HUDEP-2 (cell line): Measurements from ENCODE around the gene NPFF.

ENCODE experiments used
- DNase-seq, 76 experiments: peaks; one replicate each; lab custom pipeline; 2025; ENCODE audit not compliant: unreplicated experiment in 76 of 76; lab: John Stamatoyannopoulos, UW

The NPFF gene

DNA sequence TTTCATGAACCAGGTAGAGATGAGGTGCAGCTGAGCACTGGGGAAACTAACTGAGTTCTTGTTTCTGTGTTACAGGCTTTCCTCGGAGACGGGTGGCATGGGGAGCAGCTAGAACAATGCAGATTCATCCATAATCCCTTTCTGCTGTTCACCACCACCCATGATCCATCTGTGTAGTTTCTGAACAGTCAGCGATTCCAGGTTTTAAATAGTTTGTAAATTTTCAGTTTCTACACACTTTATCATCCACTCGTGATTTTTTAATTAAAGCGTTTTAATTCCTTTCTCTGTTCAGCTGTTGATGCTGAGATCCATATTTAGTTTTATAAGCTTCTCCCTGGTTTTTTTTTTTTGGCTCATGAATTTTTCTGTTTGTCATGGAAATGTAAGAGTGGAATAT, 28.0 kb downstream of the NPFF start:
- no peak for DNase-seq

DNA sequence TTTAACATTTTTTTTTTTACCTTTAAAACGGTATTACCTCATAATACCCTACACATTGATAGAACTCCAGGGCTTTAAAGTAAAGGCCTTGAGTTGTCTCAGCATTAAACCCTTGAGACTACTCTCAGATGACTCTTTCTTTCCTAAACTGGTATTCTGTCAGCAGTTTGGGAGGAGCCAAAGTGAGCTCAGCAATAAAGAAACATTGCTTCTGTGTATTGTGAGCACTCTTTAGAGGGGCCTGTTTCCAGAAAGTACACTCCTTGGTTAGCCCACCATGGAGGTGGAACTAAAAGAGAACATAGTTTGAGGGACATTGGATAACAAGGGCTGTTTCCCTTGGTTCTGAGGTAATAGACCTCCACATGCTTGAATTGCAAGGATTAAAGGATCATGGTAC, 28.4 kb downstream of the NPFF start:
- DNase-seq, result no peak

GRCh38 chr12:53476769-53477209, 30.5 kb downstream of the NPFF start:
- peak in 4 of 76 experiments; percentile 16 to 23 (median 21) for DNase-seq

- DNase-seq, result no peak
Measured at GRCh38 chr12:53474819-53475218, 32.5 kb downstream of the NPFF start.

DNA sequence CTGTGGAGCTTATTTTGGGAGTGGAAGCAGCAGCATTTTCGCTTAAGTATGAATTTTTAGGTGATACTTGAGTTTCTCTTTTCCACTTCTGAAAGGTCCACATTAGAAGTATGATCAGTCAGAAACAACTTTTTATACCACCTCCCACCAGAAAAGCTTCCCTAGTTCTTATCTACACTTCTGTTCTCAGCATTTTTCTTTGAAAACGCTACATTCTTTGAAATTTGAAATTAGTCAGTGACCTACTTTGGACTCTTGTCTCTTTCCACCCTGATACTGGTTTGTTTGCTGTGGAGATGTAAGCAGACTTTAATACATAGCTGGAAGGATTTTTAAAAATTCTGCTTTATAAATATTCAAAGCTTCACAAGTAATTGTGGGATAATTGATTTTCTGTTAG, 33.2 kb downstream of the NPFF start:
- no peak for DNase-seq

DNA sequence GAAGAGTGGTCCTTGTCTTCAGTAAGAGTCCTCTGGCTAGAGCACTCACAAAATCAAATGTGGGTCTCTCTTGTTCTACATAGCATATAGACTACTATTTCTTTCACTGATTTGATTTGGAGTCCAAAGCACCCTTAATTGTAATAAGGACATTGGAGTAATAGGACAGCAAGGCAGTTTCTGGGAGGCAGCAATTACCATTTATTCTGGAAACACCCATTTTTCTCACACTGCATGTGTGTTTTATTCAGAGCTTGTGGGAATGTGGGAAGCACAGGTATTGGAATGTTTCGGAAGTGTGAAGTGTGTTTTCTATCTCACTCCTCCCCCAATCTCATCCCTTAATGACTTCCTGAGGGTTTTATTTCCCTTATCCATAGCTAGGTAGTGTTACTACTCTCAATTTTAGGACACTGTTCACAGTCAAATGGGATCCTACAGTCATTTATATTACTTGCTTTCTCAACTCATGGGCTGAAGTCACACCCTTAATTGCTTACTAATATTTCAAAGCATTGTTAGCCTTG, 35.2 kb downstream of the NPFF start:
- DNase-seq, result no peak

DNA sequence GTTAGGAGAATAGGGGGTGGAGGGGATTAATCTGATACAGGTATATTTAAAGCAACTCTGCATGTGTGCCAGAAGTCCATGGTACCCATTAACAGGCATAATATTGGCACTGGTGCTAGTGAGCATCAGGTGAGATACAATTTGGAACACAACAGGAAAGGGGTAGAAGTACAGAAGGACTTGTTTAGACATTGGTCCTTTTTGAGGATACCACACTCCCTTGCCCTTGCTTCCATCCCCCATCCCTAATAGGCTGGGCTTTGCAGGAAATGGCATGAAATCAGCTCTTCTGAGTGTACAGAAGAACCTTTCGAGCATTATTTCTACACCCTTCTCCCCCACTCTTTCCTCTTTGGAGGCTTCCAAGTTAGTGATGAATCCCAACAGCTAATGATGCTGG, 39.0 kb downstream of the NPFF start:
- no peak for DNase-seq

DNA sequence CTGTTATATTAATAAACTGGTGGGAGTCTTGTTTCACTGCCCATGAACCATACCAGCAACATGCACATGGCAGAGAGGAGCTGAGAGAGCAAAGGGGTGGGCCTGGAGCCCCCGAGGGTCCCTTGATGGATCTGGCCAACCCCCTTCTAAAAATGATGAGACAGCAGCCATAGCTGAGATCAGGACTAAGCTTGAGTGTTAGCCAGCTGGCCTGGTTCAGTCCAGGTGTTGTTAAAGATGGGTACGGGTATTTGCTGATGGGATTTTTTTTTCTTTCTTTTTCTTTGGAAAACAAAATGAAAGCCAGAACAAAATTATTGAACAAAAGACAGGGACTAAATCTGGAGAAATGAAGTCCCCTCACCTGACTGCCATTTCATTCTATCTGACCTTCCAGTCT, 39.4 kb downstream of the NPFF start:
- DNase-seq, result no peak

DNA sequence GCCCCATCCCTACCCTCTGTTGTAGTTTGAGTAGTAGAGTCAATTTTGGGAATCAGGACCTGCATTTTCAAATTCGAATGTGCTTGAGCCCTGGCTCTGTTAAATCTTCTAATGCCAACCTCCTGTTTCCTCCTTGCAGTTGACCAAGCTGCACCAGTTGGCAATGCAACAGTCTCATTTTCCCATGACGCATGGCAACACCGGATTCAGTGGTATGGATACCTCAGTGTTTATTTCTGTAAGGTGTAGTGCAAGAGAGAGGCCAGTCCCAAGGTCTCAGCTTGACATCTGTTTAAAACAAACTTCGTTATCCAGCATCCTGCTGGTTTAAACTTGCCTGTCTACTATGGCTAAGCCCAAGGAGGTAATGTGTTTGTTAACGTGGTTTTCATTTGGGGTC, 40.2 kb downstream of the NPFF start:
- no peak for DNase-seq

DNA sequence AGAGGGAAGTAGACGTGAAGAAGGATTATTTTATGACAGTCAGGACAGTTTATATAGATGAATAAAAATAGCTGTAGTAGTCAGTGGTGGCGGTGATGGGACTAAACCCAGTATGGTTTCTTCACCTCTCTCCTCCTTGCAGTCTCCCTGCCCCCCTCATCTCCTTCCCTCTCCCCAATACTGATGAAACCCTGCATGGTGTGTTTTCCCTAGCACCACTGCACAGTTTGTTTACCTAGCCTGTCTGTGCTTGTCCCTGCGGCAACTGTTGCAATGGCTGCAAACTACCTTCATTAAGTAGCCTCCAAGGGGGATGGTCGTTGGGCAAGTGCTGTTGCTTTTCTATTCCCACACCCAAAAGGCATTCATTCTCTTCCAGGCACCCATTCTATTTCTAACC, 40.6 kb downstream of the NPFF start:
- no peak for DNase-seq

DNA sequence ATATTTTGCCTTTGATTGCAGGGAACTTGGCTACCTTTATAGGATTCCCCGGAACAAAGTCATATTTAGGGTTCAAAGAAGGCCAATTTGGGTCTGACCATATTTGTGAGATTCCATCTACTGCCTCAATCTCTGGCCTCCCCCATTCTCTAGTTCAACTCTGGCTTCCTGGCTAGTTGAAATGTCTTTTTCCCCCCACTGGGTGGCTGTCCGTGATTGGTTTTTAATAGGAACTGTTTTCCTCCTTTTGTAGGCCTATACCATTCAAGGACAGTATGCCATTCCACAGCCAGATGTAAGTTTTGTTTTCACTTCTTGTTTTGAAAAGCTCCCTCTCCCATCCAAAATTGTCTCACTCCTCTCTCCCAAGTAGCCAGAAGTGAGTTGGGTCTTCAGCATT, 41.6 kb downstream of the NPFF start:
- no peak for DNase-seq

DNA sequence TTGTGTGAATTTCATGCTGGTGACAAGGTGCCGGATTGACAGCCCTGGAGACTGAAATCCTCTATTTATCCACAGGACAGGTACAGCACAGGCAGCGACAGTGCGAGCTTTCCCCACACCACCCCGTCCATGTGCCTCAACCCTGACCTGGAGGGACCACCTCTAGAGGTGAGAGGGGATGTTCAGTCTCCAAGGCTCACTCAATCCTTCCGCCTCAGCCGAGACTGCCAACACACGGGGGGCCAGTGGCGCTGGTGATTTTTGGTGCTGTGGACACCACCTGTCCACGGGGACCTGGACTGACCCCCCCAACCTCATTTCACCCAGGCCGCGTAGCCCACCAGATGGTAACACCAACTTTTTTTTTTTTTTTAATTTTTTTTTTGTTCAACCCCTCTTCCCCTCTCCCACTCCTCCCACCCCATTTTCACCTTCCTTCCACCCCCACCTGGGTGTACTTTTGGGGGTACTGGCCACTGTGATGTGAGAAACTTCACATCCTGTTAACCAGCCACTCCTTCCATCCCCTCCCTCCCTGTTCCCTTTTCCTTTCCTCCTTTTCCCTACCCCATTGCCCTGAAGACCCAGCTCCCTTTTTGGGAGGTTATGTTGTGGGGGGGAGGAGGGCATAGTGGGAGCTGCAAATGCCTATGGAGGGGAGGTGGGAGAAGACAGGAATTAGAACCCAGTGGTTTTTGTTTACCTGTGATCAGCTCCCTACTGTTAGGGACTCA, 42.4 kb downstream of the NPFF start:
- DNase-seq, result no peak

- no peak for DNase-seq
Measured at GRCh38 chr12:53463802-53464560, 43.3 kb downstream of the NPFF start.

GRCh38 chr12:53462935-53463334, 44.3 kb downstream of the NPFF start:
- DNase-seq, result no peak

- no peak for DNase-seq
Measured at GRCh38 chr12:53461591-53461990, 45.7 kb downstream of the NPFF start.

DNA sequence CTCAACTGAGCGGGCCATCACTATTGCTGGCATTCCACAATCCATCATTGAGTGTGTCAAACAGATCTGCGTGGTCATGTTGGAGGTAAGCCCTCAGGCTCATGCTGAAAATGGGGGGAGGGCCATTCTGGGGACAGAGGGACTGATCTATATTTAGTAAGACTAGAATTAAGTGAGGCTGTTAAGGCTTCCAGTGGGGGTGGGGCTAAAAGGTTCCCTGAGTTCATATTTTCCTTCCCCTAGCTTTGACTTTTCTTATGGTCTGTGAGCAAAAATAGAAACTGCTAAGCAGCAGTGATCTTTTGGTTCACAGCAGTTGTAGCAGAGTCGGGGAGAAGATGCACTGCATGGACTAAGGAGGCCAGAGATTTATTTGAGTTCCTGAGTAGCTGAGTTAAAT, 46.2 kb downstream of the NPFF start:
- no peak for DNase-seq

DNA sequence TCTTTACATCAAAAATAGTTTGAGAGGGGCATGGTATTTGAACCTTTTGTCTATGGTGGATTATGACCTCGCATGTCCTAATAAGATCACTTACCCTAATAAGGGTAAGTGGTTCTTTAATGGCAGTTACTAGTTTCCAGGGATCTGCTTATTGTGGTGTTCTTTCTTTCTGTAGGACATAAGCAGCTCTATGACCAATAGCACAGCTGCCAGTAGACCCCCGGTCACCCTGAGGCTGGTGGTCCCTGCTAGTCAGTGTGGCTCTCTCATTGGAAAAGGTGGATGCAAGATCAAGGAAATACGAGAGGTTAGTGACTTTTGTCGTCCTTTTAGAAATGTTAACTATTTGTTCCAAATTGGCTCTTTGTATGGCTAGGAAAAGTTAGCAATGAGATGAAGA, 48.2 kb downstream of the NPFF start:
- DNase-seq, result no peak
